B cell (primary cell): ENCODE data around the gene CAMTA1.

Experiments
- EZH2 ChIP-seq: IDR thresholded peaks from 2 replicates; pipeline ENCODE4 v1.6.1; 2012; ENCODE audit warnings: borderline replicate concordance, low read depth, mild to moderate bottlenecking, moderate library complexity, low read length; ENCODE audit not compliant: insufficient read depth, poor library complexity, severe bottlenecking
- TF ChIP-seq, protein P1 (sequence below): fragments of 200-600 bp; IDR thresholded peaks from one replicate; pipeline ENCODE4 v1.8.0; 2022; ENCODE audit warnings: antibody characterized with exemption, mild to moderate bottlenecking

DNA sequence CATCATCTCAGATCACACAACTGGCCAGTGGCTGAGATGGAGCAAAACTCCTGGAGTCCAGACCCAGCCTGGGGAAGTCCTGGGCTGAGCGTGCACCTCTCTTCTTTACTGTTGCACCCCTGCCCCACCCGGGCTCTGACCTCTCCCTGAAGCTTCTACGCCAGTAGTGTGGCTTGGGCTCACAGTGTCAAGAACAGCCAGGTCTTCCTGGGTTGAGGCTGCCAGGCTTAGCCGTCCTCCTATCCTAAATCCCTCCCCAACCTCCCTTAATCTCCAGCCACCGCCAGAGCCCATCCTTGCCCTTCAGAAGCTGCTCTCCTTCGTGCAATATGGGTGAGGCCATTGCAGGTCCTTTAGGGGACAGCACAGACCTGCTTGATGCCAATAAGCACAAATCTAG is 586.7 kb downstream of the CAMTA1 start:
- TF ChIP-seq, protein P1, sequence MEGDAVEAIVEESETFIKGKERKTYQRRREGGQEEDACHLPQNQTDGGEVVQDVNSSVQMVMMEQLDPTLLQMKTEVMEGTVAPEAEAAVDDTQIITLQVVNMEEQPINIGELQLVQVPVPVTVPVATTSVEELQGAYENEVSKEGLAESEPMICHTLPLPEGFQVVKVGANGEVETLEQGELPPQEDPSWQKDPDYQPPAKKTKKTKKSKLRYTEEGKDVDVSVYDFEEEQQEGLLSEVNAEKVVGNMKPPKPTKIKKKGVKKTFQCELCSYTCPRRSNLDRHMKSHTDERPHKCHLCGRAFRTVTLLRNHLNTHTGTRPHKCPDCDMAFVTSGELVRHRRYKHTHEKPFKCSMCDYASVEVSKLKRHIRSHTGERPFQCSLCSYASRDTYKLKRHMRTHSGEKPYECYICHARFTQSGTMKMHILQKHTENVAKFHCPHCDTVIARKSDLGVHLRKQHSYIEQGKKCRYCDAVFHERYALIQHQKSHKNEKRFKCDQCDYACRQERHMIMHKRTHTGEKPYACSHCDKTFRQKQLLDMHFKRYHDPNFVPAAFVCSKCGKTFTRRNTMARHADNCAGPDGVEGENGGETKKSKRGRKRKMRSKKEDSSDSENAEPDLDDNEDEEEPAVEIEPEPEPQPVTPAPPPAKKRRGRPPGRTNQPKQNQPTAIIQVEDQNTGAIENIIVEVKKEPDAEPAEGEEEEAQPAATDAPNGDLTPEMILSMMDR: no peak
- TF ChIP-seq EZH2: no peak
